H9 (cell line): ENCODE measurements around the gene VSIR. TPM values are rescaled to one million over a fixed set of nuclear protein-coding genes. Genes with fewer than 3 reads are reported as not detected.

Experiments used
- DNase-seq: peaks from one replicate; pipeline ENCODE4 v3.0.0-alpha.2; 2017
- H2AFZ ChIP-seq: one replicate; pipeline ENCODE4 v1.6.1; 2013; ENCODE audit warnings: mild to moderate bottlenecking, low read length, control low read depth, moderate library complexity
- H2AK5ac ChIP-seq: 2 replicates; pipeline ENCODE4 v1.6.1; 2013; ENCODE audit warnings: low read length, control low read depth, mixed read lengths; ENCODE audit not compliant: insufficient read length
- H2BK120ac ChIP-seq: one replicate; pipeline ENCODE4 v1.6.1; 2013; ENCODE audit warnings: low read depth, mild to moderate bottlenecking, low read length, control low read depth, inconsistent platforms; ENCODE audit not compliant: poor library complexity, severe bottlenecking
- H2BK12ac ChIP-seq: 2 replicates; pipeline ENCODE4 v1.6.1; 2013; ENCODE audit warnings: low read length, control low read depth, mixed read lengths, low read depth; ENCODE audit not compliant: insufficient read length
- H2BK15ac ChIP-seq: 2 replicates; pipeline ENCODE4 v1.6.1; 2013; ENCODE audit warnings: low read depth, low read length, control low read depth
- H2BK20ac ChIP-seq: one replicate; pipeline ENCODE4 v1.6.1; 2013; ENCODE audit warnings: low read depth, mild to moderate bottlenecking, low read length, control low read depth, inconsistent platforms; ENCODE audit not compliant: poor library complexity, severe bottlenecking
- H2BK5ac ChIP-seq: 2 replicates; pipeline ENCODE4 v1.6.1; 2013; ENCODE audit warnings: low read length, control low read depth, mixed read lengths; ENCODE audit not compliant: insufficient read length
- H3K14ac ChIP-seq: 2 replicates; pipeline ENCODE4 v1.6.1; 2013; ENCODE audit warnings: low read length, control low read depth; ENCODE audit not compliant: insufficient read depth
- H3K18ac ChIP-seq: 2 replicates; pipeline ENCODE4 v1.6.1; 2013; ENCODE audit warnings: low read depth, mild to moderate bottlenecking, mixed read lengths, low read length, control low read depth; ENCODE audit not compliant: insufficient read length
- H3K23ac ChIP-seq: 2 replicates; pipeline ENCODE4 v1.6.1; 2013; ENCODE audit warnings: low read length, control low read depth, mixed read lengths, low read depth; ENCODE audit not compliant: insufficient read length
- H3K23me2 ChIP-seq: 2 replicates; pipeline ENCODE4 v1.6.1; 2013; ENCODE audit warnings: low read depth, mild to moderate bottlenecking, mixed read lengths, low read length, control low read depth; ENCODE audit not compliant: insufficient read length, poor library complexity, severe bottlenecking
- H3K27ac ChIP-seq: 2 replicates; pipeline ENCODE4 v1.5.1; 2013; ENCODE audit warnings: low read length, control low read depth, mixed read lengths, low read depth; ENCODE audit not compliant: insufficient read length
- H3K27me3 ChIP-seq: 2 replicates; pipeline ENCODE4 v1.6.1; 2013; ENCODE audit warnings: low read length, control low read depth, inconsistent platforms; ENCODE audit not compliant: insufficient read depth
- H3K4ac ChIP-seq: 2 replicates; pipeline ENCODE4 v1.6.1; 2013; ENCODE audit warnings: low read depth, mild to moderate bottlenecking, control low read depth, inconsistent platforms, low read length, moderate library complexity
- H3K4me1 ChIP-seq: 2 replicates; pipeline ENCODE4 v1.6.1; 2013; ENCODE audit warnings: low read length, control low read depth, inconsistent platforms; ENCODE audit not compliant: insufficient read depth
- H3K4me2 ChIP-seq: 2 replicates; pipeline ENCODE4 v1.6.1; 2013; ENCODE audit warnings: low read length, control low read depth, mixed read lengths; ENCODE audit not compliant: insufficient read length, insufficient read depth
- H3K56ac ChIP-seq: 2 replicates; pipeline ENCODE4 v1.6.1; 2013; ENCODE audit warnings: low read depth, mild to moderate bottlenecking, mixed read lengths, low read length, control low read depth; ENCODE audit not compliant: insufficient read length
- H3K79me1 ChIP-seq: 2 replicates; pipeline ENCODE4 v1.6.1; 2013; ENCODE audit warnings: low read depth, mild to moderate bottlenecking, moderate library complexity, low read length, control low read depth, inconsistent platforms; ENCODE audit not compliant: insufficient read depth, poor library complexity, severe bottlenecking
- H3K79me2 ChIP-seq: 2 replicates; pipeline ENCODE4 v1.6.1; 2013; ENCODE audit warnings: low read length, control low read depth, inconsistent platforms; ENCODE audit not compliant: insufficient read depth
- H3K9ac ChIP-seq: 2 replicates; pipeline ENCODE4 v1.6.1; 2013; ENCODE audit warnings: low read length, control low read depth, mixed read lengths; ENCODE audit not compliant: insufficient read length; ENCODE audit errors: extremely low read depth
- H3K9me3 ChIP-seq: one replicate; pipeline ENCODE4 v1.6.1; 2013; ENCODE audit warnings: low read depth, low read length, inconsistent platforms; ENCODE audit not compliant: control insufficient read depth
- H3T11ph ChIP-seq: one replicate; pipeline ENCODE4 v1.6.1; 2013; ENCODE audit warnings: mild to moderate bottlenecking, low read length, control low read depth, inconsistent platforms
- H4K20me1 ChIP-seq: one replicate; pipeline ENCODE4 v1.6.1; 2013; ENCODE audit not compliant: control insufficient read depth, insufficient read length, insufficient read depth
- H4K5ac ChIP-seq: 2 replicates; pipeline ENCODE4 v1.6.1; 2013; ENCODE audit warnings: low read depth, mild to moderate bottlenecking, mixed read lengths, low read length, control low read depth; ENCODE audit not compliant: insufficient read length
- H4K8ac ChIP-seq: replicated peaks from 2 replicates; pipeline ENCODE4 v1.6.1; 2013; ENCODE audit warnings: low read length, control low read depth, mixed read lengths, low read depth; ENCODE audit not compliant: insufficient read length
- H4K91ac ChIP-seq: 2 replicates; pipeline ENCODE4 v1.6.1; 2013; ENCODE audit warnings: low read depth, mild to moderate bottlenecking, moderate library complexity, mixed read lengths, low read length, control low read depth; ENCODE audit not compliant: insufficient read length
- H3K27ac Mint-ChIP-seq, 3 experiments: 2 replicates in 2 of 3; 3 replicates in 1 of 3; pipeline ENCODE4 v1.8.0; 2020 to 2021; ENCODE audit warnings: mixed read lengths in 3 of 3, mild to moderate bottlenecking in 1 of 3, moderate library complexity in 1 of 3
- H3K27me3 Mint-ChIP-seq: 2 replicates; pipeline ENCODE4 v1.8.0; 2021; ENCODE audit warnings: low read depth, mild to moderate bottlenecking, moderate library complexity, mixed read lengths
- H3K36me3 Mint-ChIP-seq, 3 experiments: 2 replicates in 2 of 3; 3 replicates in 1 of 3; pipeline ENCODE4 v1.8.0; 2020 to 2021; ENCODE audit warnings: low read depth in 3 of 3, mixed read lengths in 3 of 3; ENCODE audit not compliant: insufficient read depth in 1 of 3
- H3K4me1 Mint-ChIP-seq, 2 experiments: 2 replicates each; pipeline ENCODE4 v1.8.0; 2020; ENCODE audit warnings: mixed read lengths in 2 of 2
- H3K4me3 Mint-ChIP-seq, 2 experiments: 2 replicates in 1 of 2; 3 replicates in 1 of 2; pipeline ENCODE4 v1.8.0; 2020 to 2021; ENCODE audit warnings: mild to moderate bottlenecking in 2 of 2, mixed read lengths in 2 of 2, moderate library complexity in 1 of 2
- H3K9me3 Mint-ChIP-seq, 2 experiments: 2 replicates in 1 of 2; 3 replicates in 1 of 2; pipeline ENCODE4 v1.8.0; 2020; ENCODE audit warnings: mild to moderate bottlenecking in 2 of 2, mixed read lengths in 2 of 2, moderate library complexity in 1 of 2
- CTCF ChIP-seq: fragments of 200-600 bp; sonication (generic); conservative IDR thresholded peaks from 3 replicates; pipeline ENCODE4 v1.8.0; 2021; ENCODE audit warnings: antibody characterized with exemption, mild to moderate bottlenecking
- WGBS: extraction: QIAGEN DNeasy Blood & Tissue Kit; methylation state at CpG from one replicate; pipeline ENCODE4 v1.1.7; 2013; ENCODE audit warnings: missing lambda C conversion rate, low lambda C conversion rate, mixed read lengths; ENCODE audit not compliant: insufficient read length; ENCODE audit errors: extremely low coverage; 5-methylcytosine and 5-hydroxymethylcytosine counted together
- total RNA-seq: library from RNA; stranded (reverse); gene quantifications from 2 replicates; pipeline ENCODE4 v1.2.1, GENCODE V29; 2021

The VSIR gene
- total RNA-seq, 1 experiment from 2014 or later: 0.11 TPM

DNA sequence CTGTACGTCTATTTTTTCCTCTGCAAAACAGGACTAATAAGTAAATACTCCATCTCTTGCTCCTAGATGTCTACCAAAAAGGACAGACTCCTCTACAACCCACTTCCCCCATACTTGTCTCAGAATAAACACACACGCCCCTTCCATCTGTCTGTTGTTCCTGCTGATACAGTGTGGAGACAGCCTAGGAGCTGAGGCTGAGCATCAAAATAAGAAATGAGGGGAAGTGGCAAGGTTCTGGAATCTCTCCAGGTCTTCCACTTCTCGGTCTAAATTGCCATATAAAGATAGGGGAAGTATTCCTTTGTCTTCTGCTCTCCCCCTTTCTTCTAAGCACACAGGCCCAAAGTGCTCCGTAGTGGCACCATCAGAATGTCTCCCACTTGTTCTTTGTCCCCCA is 30.8 kb upstream of the VSIR start:
- H3K79me2 ChIP-seq: no peaks in the 10 kb centered on the region
- H3K79me1 ChIP-seq: no peaks in the 10 kb centered on the region
- H3K27ac Mint-ChIP-seq: no peak overlapping the region
- no peak overlapping the region for H2BK15ac ChIP-seq
- no peaks in the 10 kb centered on the region for H3K9me3 Mint-ChIP-seq
- peaks cover 4% of the 10 kb centered on the region in 2 experiments for H3K4me1 Mint-ChIP-seq
- H2AK5ac ChIP-seq: no peak overlapping the region
- H3K4me2 ChIP-seq: no peak overlapping the region
- no peaks in the 10 kb centered on the region for H3K36me3 Mint-ChIP-seq
- no peak for TF ChIP-seq CTCF
- no peak for DNase-seq
- H3K23ac ChIP-seq: no peak overlapping the region
- H2BK120ac ChIP-seq: no peak overlapping the region
- H2AFZ ChIP-seq: no peak overlapping the region
- H3K14ac ChIP-seq: no peak overlapping the region
- H3K27ac ChIP-seq: no peak overlapping the region
- H2BK20ac ChIP-seq: no peak overlapping the region
- H2BK12ac ChIP-seq: no peak overlapping the region
- no peak overlapping the region for H3K9ac ChIP-seq
- H3T11ph ChIP-seq: no peak overlapping the region
- no peak overlapping the region for H4K5ac ChIP-seq
- no peaks in the 10 kb centered on the region for H4K20me1 ChIP-seq
- no peak overlapping the region for H3K4ac ChIP-seq
- H3K9me3 ChIP-seq: no peaks in the 10 kb centered on the region
- H3K4me1 ChIP-seq: no peaks in the 10 kb centered on the region
- H3K4me3 Mint-ChIP-seq: no peak overlapping the region
- H4K91ac ChIP-seq: no peak overlapping the region
- H4K8ac ChIP-seq: no peak overlapping the region
- no peak overlapping the region for H2BK5ac ChIP-seq
- no peaks in the 10 kb centered on the region for H3K23me2 ChIP-seq
- H3K27me3 Mint-ChIP-seq: peaks cover 30% of the 10 kb centered on the region
- no peak overlapping the region for H3K18ac ChIP-seq
- H3K56ac ChIP-seq: no peak overlapping the region
- no CpG with 5 or more reads among the region's 4 CpGs for WGBS
- 0 out of 2 replicates have a peak, but pooled peaks cover 3% of the 10 kb centered on the region for H3K27me3 ChIP-seq
